Smooth muscle cell (in vitro differentiated cells): ENCODE measurements around the gene SLC6A11. TPM values are rescaled to one million over a fixed set of nuclear protein-coding genes. Genes with fewer than 3 reads are reported as not detected.

Experiments used
- DNase-seq: peaks from one replicate; lab custom pipeline; 2025; ENCODE audit not compliant: unreplicated experiment; lab: John Stamatoyannopoulos, UW
- H2AFZ ChIP-seq: fragments of 200-600 bp; sonication (generic); 2 replicates; pipeline ENCODE4 v1.6.0; 2016; ENCODE audit warnings: antibody characterized with exemption, low read depth, mild to moderate bottlenecking
- H3F3A ChIP-seq: fragments of 200-600 bp; sonication (generic); 2 replicates; pipeline ENCODE4 v1.6.0; 2017; ENCODE audit warnings: antibody characterized with exemption, low read depth
- H3K27ac ChIP-seq: fragments of 200-600 bp; sonication (generic); 2 replicates; pipeline ENCODE4 v1.5.1; 2016; ENCODE audit warnings: low read depth, mild to moderate bottlenecking
- H3K27me3 ChIP-seq: fragments of 200-600 bp; sonication (generic); 2 replicates; pipeline ENCODE4 v1.6.1; 2016; ENCODE audit warnings: low read depth, mild to moderate bottlenecking
- H3K36me3 ChIP-seq: fragments of 200-600 bp; sonication (generic); 2 replicates; pipeline ENCODE4 v1.5.1; 2016; ENCODE audit warnings: low read depth
- H3K4me1 ChIP-seq: fragments of 200-600 bp; sonication (generic); 2 replicates; pipeline ENCODE4 v1.5.1; 2016; ENCODE audit warnings: low read depth
- H3K4me2 ChIP-seq: fragments of 200-600 bp; sonication (generic); 2 replicates; pipeline ENCODE4 v1.6.0; 2016; ENCODE audit warnings: mild to moderate bottlenecking
- H3K4me3 ChIP-seq: fragments of 200-600 bp; sonication (generic); 2 replicates; pipeline ENCODE4 v1.5.1; 2016; ENCODE audit warnings: mild to moderate bottlenecking
- H3K79me2 ChIP-seq: fragments of 200-600 bp; sonication (generic); 2 replicates; pipeline ENCODE4 v1.6.0; 2016; ENCODE audit warnings: low read depth, mild to moderate bottlenecking
- H3K9ac ChIP-seq: fragments of 200-600 bp; sonication (generic); 2 replicates; pipeline ENCODE4 v1.6.0; 2016; ENCODE audit warnings: low read depth
- H3K9me3 ChIP-seq: fragments of 200-600 bp; sonication (generic); replicated peaks from 2 replicates; pipeline ENCODE4 v1.5.1; 2016; ENCODE audit warnings: low read depth
- H4K20me1 ChIP-seq: fragments of 200-600 bp; sonication (generic); 2 replicates; pipeline ENCODE4 v1.6.0; 2016; ENCODE audit warnings: low read depth
- WGBS: methylation state at CpG from one replicate; pipeline ENCODE4 v1.1.7; 2016; ENCODE audit warnings: low lambda C conversion rate; 5-methylcytosine and 5-hydroxymethylcytosine counted together
- polyA plus RNA-seq: library from polyadenylated mRNA; unstranded; fragments of >200 nt; fragmentation: Nextera tagmentation; extraction: Ambion mirVana; gene quantifications from 2 replicates; pipeline ENCODE4 v1.2.1, GENCODE V29; 2016
- total RNA-seq: library from RNA; depleted of rRNA; stranded (reverse); fragments of >200 nt; gene quantifications from 2 replicates; pipeline ENCODE4 v1.2.3, GENCODE V29; 2014
- TF ChIP-seq, protein P1 (sequence below): fragments of 200-600 bp; sonication (generic); IDR thresholded peaks from 2 replicates; pipeline ENCODE4 v1.5.1; 2017; ENCODE audit warnings: borderline replicate concordance, mild to moderate bottlenecking, antibody characterized with exemption; ENCODE audit not compliant: insufficient read depth, poor library complexity, severe bottlenecking

Gene SLC6A11
- total and polyA plus RNA-seq, 2 experiments from 2014 or later: not detected

DNA sequence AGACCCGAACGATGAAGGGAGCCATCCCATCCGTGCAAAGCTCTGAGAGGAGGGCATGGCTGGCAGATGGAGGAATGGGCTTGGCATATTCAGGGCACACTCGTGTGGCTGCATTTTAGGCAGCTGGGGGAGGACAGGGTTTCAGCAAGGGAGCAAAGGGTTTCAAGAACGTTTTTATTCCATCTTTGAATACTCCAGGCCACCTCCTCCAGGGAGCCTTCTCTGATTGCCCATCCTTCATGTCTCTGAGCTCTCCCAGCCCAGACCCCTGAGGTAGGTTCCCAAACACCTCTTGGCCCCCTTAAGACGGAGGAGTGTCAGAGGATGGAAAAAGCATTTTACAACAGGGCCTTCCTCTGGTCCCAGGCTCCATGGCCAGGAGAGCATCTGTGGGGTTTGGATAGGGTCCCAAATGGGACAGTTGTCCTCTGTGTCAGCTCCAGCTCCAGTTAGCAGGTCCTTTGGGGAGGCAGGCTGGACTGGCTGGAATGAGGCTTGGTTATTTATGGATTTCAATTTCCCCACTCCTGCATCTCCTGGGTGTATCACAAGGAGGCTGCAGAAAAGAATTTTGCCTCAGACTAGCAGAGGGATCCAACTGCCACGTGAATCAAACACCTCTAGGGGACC is 158.8 kb downstream of the SLC6A11 start:
- Histone ChIP-seq H4K20me1 (no peaks in the 10 kb centered on the region), H3K4me1 (no peaks in the 10 kb centered on the region), H3K9me3 (no peaks in the 10 kb centered on the region), H3K27me3 (peaks cover 27% of the 10 kb centered on the region), H3F3A (no peaks in the 10 kb centered on the region), H3K36me3 (no peaks in the 10 kb centered on the region), H3K4me3 (no peak overlapping the region), H3K27ac (no peak overlapping the region), H3K9ac (no peak overlapping the region), H3K4me2 (no peak overlapping the region), H3K79me2 (no peaks in the 10 kb centered on the region), H2AFZ (no peak overlapping the region)
- TF ChIP-seq, protein P1, sequence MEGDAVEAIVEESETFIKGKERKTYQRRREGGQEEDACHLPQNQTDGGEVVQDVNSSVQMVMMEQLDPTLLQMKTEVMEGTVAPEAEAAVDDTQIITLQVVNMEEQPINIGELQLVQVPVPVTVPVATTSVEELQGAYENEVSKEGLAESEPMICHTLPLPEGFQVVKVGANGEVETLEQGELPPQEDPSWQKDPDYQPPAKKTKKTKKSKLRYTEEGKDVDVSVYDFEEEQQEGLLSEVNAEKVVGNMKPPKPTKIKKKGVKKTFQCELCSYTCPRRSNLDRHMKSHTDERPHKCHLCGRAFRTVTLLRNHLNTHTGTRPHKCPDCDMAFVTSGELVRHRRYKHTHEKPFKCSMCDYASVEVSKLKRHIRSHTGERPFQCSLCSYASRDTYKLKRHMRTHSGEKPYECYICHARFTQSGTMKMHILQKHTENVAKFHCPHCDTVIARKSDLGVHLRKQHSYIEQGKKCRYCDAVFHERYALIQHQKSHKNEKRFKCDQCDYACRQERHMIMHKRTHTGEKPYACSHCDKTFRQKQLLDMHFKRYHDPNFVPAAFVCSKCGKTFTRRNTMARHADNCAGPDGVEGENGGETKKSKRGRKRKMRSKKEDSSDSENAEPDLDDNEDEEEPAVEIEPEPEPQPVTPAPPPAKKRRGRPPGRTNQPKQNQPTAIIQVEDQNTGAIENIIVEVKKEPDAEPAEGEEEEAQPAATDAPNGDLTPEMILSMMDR: no peak
- no peak for DNase-seq
- WGBS: 67% methylated on average over 7 of the region's 7 CpGs

DNA sequence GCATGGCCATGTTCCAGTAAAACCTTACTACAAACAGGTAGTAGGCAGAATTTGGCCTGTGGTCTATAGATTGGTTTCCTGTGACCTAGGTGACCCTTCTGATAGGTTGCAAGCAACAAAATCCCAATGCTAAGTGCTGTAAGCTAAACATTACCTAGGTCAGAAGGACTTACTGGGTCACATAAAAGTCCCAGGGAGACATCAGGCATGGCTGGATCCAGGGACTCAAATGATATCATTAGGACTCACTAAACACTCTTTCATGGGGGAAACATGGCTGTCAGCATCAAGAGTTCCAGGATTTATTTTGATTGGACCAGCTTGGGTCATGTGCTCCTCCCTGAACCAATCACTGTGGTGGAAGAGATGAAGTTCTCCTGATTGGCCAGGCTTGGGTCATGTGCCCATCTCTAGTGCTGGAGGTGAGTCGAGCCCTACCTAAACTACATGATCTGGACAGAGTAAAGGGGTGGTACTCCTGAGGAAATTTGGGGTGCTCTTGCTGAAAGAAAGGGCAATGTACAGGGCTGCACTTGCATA is 159.7 kb downstream of the SLC6A11 start:
- DNase-seq: no peak
- Histone ChIP-seq H3K36me3 (no peaks in the 10 kb centered on the region), H3K4me1 (no peaks in the 10 kb centered on the region), H2AFZ (no peak overlapping the region), H3K27ac (no peak overlapping the region), H3K9ac (no peak overlapping the region), H4K20me1 (no peaks in the 10 kb centered on the region), H3K4me2 (no peak overlapping the region), H3K27me3 (peaks cover 27% of the 10 kb centered on the region), H3K79me2 (no peaks in the 10 kb centered on the region), H3F3A (no peaks in the 10 kb centered on the region), H3K4me3 (no peak overlapping the region), H3K9me3 (no peaks in the 10 kb centered on the region)
- WGBS: 92% methylated on average over 1 of the region's 1 CpG
- TF ChIP-seq, protein P1: no peak

GRCh38 chr3:10976770-10977169 is 160.7 kb downstream of the SLC6A11 start:
- H2AFZ ChIP-seq: no peak overlapping the region
- peaks cover 26% of the 10 kb centered on the region for H3K27me3 ChIP-seq
- no peaks in the 10 kb centered on the region for H3K9me3 ChIP-seq
- no peak for DNase-seq
- no peak overlapping the region for H3K9ac ChIP-seq
- H3K4me2 ChIP-seq: no peak overlapping the region
- no peak overlapping the region for H3K27ac ChIP-seq
- no peaks in the 10 kb centered on the region for H4K20me1 ChIP-seq
- TF ChIP-seq, protein P1: no peak
- H3K4me1 ChIP-seq: no peaks in the 10 kb centered on the region
- 85% methylated on average over 1 of the region's 1 CpG for WGBS
- no peaks in the 10 kb centered on the region for H3F3A ChIP-seq
- H3K4me3 ChIP-seq: no peak overlapping the region
- no peaks in the 10 kb centered on the region for H3K79me2 ChIP-seq
- no peaks in the 10 kb centered on the region for H3K36me3 ChIP-seq
